Measurements from ENCODE around the gene ARSI. TPM values are rescaled to one million over a fixed set of nuclear protein-coding genes. Genes with fewer than 3 reads are reported as not detected.

The ARSI gene
- total and polyA plus RNA-seq, 7 experiments from 2014 or later, result 1.6 TPM; not detected in 6

- Mint-ChIP-seq H3K27ac (no peak overlapping the region), H3K9me3 (no peaks in the 10 kb centered on the region), H3K4me1 (peaks cover 0 to 1% (median under 1%) of the 10 kb centered on the region in 7 donors), H3K27me3 (peaks cover 14 to 20% (median 19%) of the 10 kb centered on the region in 5 donors), H3K36me3 (peaks cover 0 to 1% (median 0%) of the 10 kb centered on the region in 5 donors), H3K4me3 (no peak overlapping the region)
- ATAC-seq, result no peak
- Histone ChIP-seq H3K4me1 (ENCODE audit: control insufficient read depth in 2 of 2, insufficient read depth in 2 of 2, low read length in 2 of 2) (no peaks in the 10 kb centered on the region), H3K4me3 (ENCODE audit: low read length) (no peak overlapping the region), H3K27ac (ENCODE audit: low read depth, low read length) (no peak overlapping the region), H3K27me3 (ENCODE audit: control insufficient read depth in 2 of 2, insufficient read depth in 2 of 2, low read length in 2 of 2) (peaks cover 0 to 4% of the 10 kb centered on the region in 2 donors), H3K36me3 (ENCODE audit: control insufficient read depth in 2 of 3, insufficient read depth in 3 of 3, low read length in 3 of 3) (no peaks in the 10 kb centered on the region), H3K9me3 (ENCODE audit: control insufficient read depth in 2 of 3, low read length in 3 of 3) (no peaks in the 10 kb centered on the region)
- POLR2A ChIA-PET, result no interaction called here
- intact Hi-C loops (cut with micrococcal nuclease), result no loop called here
- CTCF ChIA-PET, result no interaction called here
- no peak for DNase-seq
Measured at GRCh38 chr5:150296496-150296895, 6.2 kb downstream of the ARSI start.

GRCh38 chr5:150295741-150296486 is 6.8 kb downstream of the ARSI start:
- no peak for ATAC-seq
- Mint-ChIP-seq H3K9me3 (no peaks in the 10 kb centered on the region), H3K27me3 (peaks cover 8 to 14% (median 14%) of the 10 kb centered on the region in 5 donors), H3K4me3 (no peak overlapping the region), H3K27ac (no peak overlapping the region), H3K36me3 (no peaks in the 10 kb centered on the region), H3K4me1 (no peaks in the 10 kb centered on the region)
- no peak overlapping the region for H3K27ac ChIP-seq (ENCODE audit: low read depth, low read length)
- no peaks in the 10 kb centered on the region for H3K4me1 ChIP-seq (ENCODE audit: control insufficient read depth in 2 of 2, insufficient read depth in 2 of 2, low read length in 2 of 2)
- no peaks in the 10 kb centered on the region for H3K27me3 ChIP-seq (ENCODE audit: control insufficient read depth in 2 of 2, insufficient read depth in 2 of 2, low read length in 2 of 2)
- POLR2A ChIA-PET, result no interaction called here
- CTCF ChIA-PET, result no interaction called here
- H3K9me3 ChIP-seq (ENCODE audit: control insufficient read depth in 2 of 3, low read length in 3 of 3), result no peaks in the 10 kb centered on the region
- intact Hi-C loops (cut with micrococcal nuclease), result no loop called here
- H3K4me3 ChIP-seq (ENCODE audit: low read length), result no peak overlapping the region
- DNase-seq, result no peak
- H3K36me3 ChIP-seq (ENCODE audit: control insufficient read depth in 2 of 3, insufficient read depth in 3 of 3, low read length in 3 of 3), result no peaks in the 10 kb centered on the region

- ATAC-seq (no peak), DNase-seq (no peak)
- H3K4me1 ChIP-seq (ENCODE audit: control insufficient read depth in 2 of 2, insufficient read depth in 2 of 2, low read length in 2 of 2), result no peaks in the 10 kb centered on the region
- H3K27me3 Mint-ChIP-seq, result peaks cover 5 to 10% (median 7%) of the 10 kb centered on the region in 5 donors
- intact Hi-C loops (cut with micrococcal nuclease), result no loop called here
- CTCF ChIA-PET, result no interaction called here
- H3K36me3 Mint-ChIP-seq, result no peaks in the 10 kb centered on the region
- H3K4me3 ChIP-seq (ENCODE audit: low read length), result no peak overlapping the region
- POLR2A ChIA-PET, result no interaction called here
- no peaks in the 10 kb centered on the region for H3K27me3 ChIP-seq (ENCODE audit: control insufficient read depth in 2 of 2, insufficient read depth in 2 of 2, low read length in 2 of 2)
- H3K9me3 Mint-ChIP-seq, result no peaks in the 10 kb centered on the region
- no peaks in the 10 kb centered on the region for H3K36me3 ChIP-seq (ENCODE audit: control insufficient read depth in 2 of 3, insufficient read depth in 3 of 3, low read length in 3 of 3)
- no peak overlapping the region for H3K27ac Mint-ChIP-seq
- no peak overlapping the region for H3K27ac ChIP-seq (ENCODE audit: low read depth, low read length)
- no peaks in the 10 kb centered on the region for H3K9me3 ChIP-seq (ENCODE audit: control insufficient read depth in 2 of 3, low read length in 3 of 3)
- H3K4me1 Mint-ChIP-seq, result no peaks in the 10 kb centered on the region
- H3K4me3 Mint-ChIP-seq, result no peak overlapping the region
Measured at GRCh38 chr5:150295172-150295634, 7.5 kb downstream of the ARSI start.

- Histone ChIP-seq H3K27ac (ENCODE audit: low read depth, low read length) (no peak overlapping the region), H3K36me3 (ENCODE audit: control insufficient read depth in 2 of 3, insufficient read depth in 3 of 3, low read length in 3 of 3) (no peaks in the 10 kb centered on the region), H3K9me3 (ENCODE audit: control insufficient read depth in 2 of 3, low read length in 3 of 3) (no peaks in the 10 kb centered on the region), H3K4me1 (ENCODE audit: control insufficient read depth in 2 of 2, insufficient read depth in 2 of 2, low read length in 2 of 2) (no peaks in the 10 kb centered on the region), H3K4me3 (ENCODE audit: low read length) (no peak overlapping the region), H3K27me3 (ENCODE audit: control insufficient read depth in 2 of 2, insufficient read depth in 2 of 2, low read length in 2 of 2) (no peaks in the 10 kb centered on the region)
- peaks cover 0 to 7% (median under 1%) of the 10 kb centered on the region in 5 donors for H3K27me3 Mint-ChIP-seq
- H3K27ac Mint-ChIP-seq, result no peak overlapping the region
- no peaks in the 10 kb centered on the region for H3K9me3 Mint-ChIP-seq
- intact Hi-C loops (cut with micrococcal nuclease), result loop anchor here in 1 of 2 donors (5.0 kb wide), 1 partner anchor 1358 kb away; no protein-coding TSS in a partner anchor
- H3K4me1 Mint-ChIP-seq, result no peaks in the 10 kb centered on the region
- no peak overlapping the region for H3K4me3 Mint-ChIP-seq
- DNase-seq, result no peak
- CTCF ChIA-PET, result no interaction called here
- POLR2A ChIA-PET, result no interaction called here
- ATAC-seq, result no peak
- no peaks in the 10 kb centered on the region for H3K36me3 Mint-ChIP-seq
Measured at GRCh38 chr5:150294551-150295071, 8.1 kb downstream of the ARSI start.

- no peak overlapping the region for H3K27ac ChIP-seq (ENCODE audit: low read depth, low read length)
- no peaks in the 10 kb centered on the region for H3K36me3 Mint-ChIP-seq
- H3K9me3 ChIP-seq (ENCODE audit: control insufficient read depth in 2 of 3, low read length in 3 of 3), result no peaks in the 10 kb centered on the region
- no peaks in the 10 kb centered on the region for H3K27me3 ChIP-seq (ENCODE audit: control insufficient read depth in 2 of 2, insufficient read depth in 2 of 2, low read length in 2 of 2)
- H3K36me3 ChIP-seq (ENCODE audit: control insufficient read depth in 2 of 3, insufficient read depth in 3 of 3, low read length in 3 of 3), result no peaks in the 10 kb centered on the region
- ChIA-PET POLR2A (no interaction called here), CTCF (no interaction called here)
- H3K4me3 Mint-ChIP-seq, result no peak overlapping the region
- H3K9me3 Mint-ChIP-seq, result no peaks in the 10 kb centered on the region
- H3K27me3 Mint-ChIP-seq, result peaks cover 0 to 7% (median 0%) of the 10 kb centered on the region in 5 donors
- no peaks in the 10 kb centered on the region for H3K4me1 Mint-ChIP-seq
- no peaks in the 10 kb centered on the region for H3K4me1 ChIP-seq (ENCODE audit: control insufficient read depth in 2 of 2, insufficient read depth in 2 of 2, low read length in 2 of 2)
- ATAC-seq (no peak), DNase-seq (no peak)
- no peak overlapping the region for H3K27ac Mint-ChIP-seq
- H3K4me3 ChIP-seq (ENCODE audit: low read length), result no peak overlapping the region
- intact Hi-C loops (cut with micrococcal nuclease), result loop anchor here in 1 of 2 donors (5.0 kb wide), 1 partner anchor 1359 kb away; no protein-coding TSS in a partner anchor
Measured at GRCh38 chr5:150293091-150293941, 9.4 kb downstream of the ARSI start.

GRCh38 chr5:150291388-150292385 is 11.0 kb downstream of the ARSI start:
- H3K36me3 Mint-ChIP-seq, result no peaks in the 10 kb centered on the region
- H3K27ac Mint-ChIP-seq, result no peak overlapping the region

More at GRCh38 chr5:150291388-150292385, 11.0 kb downstream of the ARSI start:
- Mint-ChIP-seq H3K9me3 (no peaks in the 10 kb centered on the region), H3K4me3 (no peak overlapping the region), H3K27me3 (peaks cover 0 to 7% (median 0%) of the 10 kb centered on the region in 5 donors), H3K4me1 (no peaks in the 10 kb centered on the region)
- intact Hi-C loops (cut with micrococcal nuclease), result loop anchor here in 1 of 2 donors (5.0 kb wide), 1 partner anchor 1361 kb away; no protein-coding TSS in a partner anchor
- ATAC-seq (no peak), DNase-seq (no peak)
- no peaks in the 10 kb centered on the region for H3K27me3 ChIP-seq (ENCODE audit: control insufficient read depth in 2 of 2, insufficient read depth in 2 of 2, low read length in 2 of 2)
- H3K4me1 ChIP-seq (ENCODE audit: control insufficient read depth in 2 of 2, insufficient read depth in 2 of 2, low read length in 2 of 2), result no peaks in the 10 kb centered on the region
- no peaks in the 10 kb centered on the region for H3K36me3 ChIP-seq (ENCODE audit: control insufficient read depth in 2 of 3, insufficient read depth in 3 of 3, low read length in 3 of 3)
- no peaks in the 10 kb centered on the region for H3K9me3 ChIP-seq (ENCODE audit: control insufficient read depth in 2 of 3, low read length in 3 of 3)
- POLR2A ChIA-PET, result no interaction called here
- no peak overlapping the region for H3K4me3 ChIP-seq (ENCODE audit: low read length)
- H3K27ac ChIP-seq (ENCODE audit: low read depth, low read length), result no peak overlapping the region
- CTCF ChIA-PET, result interaction anchor here (0.6 kb wide), 1 partner anchor 132 kb away, joined by 3 read pairs; no protein-coding TSS in a partner anchor
